Stimulated activated CD8-positive, alpha-beta memory T cell treated with anti-CD3 and anti-CD28 coated beads, Interleukin-12 subunit alpha, Interleukin-12 subunit beta, amount 100 ng/mL, for 24 hours (primary cell): Measurements from ENCODE around the gene HTT.

ENCODE experiments used
- DNase-seq: peaks from one replicate; pipeline ENCODE4 v3.0.0-alpha.2; 2020; ENCODE audit errors: extremely low read depth

HTT gene

DNA sequence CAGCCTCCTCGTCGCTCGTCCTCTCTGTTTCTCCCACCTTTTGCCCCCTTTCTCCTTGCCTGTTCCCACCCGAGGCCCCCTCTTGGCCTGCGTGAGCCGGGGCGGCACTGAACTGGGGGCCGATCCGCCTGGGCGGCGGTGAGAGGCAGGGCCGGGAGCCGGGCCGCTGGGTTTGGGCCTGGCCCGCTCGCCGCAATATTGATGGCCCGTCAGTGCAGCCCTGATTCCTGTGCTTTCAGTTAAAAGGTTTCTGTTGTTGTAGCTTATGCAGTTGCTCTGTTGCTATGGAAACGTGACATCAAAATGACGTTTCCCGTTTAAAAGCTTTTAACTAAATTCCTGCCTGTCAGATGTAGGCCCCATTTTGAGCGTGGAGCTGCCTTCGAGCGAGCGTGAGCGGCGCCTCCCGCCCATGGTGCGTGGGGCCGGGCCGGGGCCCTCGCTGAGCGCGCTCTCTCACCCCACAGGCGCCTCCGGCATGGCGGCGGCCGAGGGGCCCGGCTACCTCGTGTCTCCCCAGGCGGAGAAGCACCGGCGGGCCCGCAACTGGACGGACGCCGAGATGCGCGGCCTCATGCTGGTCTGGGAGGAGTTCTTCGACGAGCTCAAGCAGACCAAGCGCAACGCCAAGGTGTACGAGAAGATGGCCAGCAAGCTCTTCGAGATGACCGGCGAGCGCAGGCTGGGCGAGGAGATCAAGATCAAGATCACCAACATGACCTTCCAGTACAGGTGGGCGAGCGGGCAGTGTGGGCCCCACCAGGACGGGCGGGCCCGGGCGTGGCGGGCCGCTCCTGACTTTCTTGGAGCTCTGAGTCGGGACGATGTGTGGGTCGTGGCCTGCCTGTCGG is 174.6 kb downstream of the HTT start, which contains the start of gene MSANTD1:
TSS of gene MSANTD1 (plus strand) at position 349 of the 851 bp plus-strand sequence. CDS start at position 413, 64 bp downstream.
- no peak for DNase-seq

DNA sequence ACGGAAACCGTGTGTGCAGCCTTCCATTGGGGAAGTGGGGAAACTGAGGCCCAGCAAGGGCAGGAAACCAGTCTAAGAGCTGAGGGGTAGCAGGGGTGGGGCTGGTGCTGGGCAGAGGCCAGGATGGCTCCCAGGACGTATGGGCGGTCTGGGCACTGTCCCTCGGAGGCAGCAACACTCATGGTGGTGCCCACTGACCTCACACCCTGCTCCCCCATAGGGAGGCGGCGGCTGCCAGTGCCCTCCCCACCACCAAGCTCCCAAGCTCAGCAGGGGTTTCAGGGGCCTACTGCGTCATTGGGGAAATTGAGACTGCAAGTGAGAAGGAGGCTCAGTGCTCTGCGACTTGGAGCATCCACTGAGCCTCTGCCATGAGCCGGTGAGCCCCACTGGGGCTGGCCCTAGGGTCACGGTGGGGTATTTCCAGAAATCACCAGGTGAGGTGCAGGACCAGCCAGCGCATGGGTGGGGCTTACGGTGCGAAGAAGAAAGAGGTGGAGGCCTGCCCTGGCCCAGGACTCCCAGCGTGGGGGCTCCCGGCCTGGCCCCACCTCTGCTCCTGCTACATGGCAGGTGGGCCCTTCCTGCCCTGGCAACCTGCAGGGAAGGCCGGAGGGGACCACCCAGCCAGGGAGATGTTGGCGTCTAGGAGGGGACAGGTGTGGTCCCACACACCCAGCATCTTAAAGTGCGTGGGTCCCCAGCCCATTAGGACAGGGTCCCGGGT is 175.4 kb downstream of the HTT start:
- no peak for DNase-seq

DNA sequence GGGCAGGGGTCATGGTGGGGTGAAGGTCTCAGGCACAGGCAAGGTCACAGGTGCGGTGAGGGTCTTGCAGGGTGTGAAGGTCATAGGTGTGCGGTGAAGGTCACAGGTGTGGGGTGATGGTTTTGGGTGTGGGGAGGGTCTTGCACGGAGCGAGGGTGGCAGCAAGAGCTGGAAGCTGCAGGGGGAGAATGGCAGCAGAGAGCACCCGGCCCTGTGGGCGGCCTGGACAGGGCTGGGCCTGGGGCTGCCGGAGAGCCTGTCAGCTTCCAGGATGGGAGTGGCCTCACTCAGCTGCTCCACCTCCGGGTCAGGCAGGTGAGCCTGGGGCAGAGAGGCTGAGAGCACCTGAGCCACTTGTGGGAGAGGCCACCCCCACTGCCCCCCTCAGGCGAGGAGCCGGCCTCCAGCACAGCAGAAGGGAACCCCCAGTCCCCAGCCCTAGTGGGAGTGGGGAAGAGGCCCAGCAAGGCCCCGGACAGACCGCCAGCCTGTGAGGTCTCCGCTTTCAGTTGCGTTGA is 176.0 kb downstream of the HTT start:
- no peak for DNase-seq

DNA sequence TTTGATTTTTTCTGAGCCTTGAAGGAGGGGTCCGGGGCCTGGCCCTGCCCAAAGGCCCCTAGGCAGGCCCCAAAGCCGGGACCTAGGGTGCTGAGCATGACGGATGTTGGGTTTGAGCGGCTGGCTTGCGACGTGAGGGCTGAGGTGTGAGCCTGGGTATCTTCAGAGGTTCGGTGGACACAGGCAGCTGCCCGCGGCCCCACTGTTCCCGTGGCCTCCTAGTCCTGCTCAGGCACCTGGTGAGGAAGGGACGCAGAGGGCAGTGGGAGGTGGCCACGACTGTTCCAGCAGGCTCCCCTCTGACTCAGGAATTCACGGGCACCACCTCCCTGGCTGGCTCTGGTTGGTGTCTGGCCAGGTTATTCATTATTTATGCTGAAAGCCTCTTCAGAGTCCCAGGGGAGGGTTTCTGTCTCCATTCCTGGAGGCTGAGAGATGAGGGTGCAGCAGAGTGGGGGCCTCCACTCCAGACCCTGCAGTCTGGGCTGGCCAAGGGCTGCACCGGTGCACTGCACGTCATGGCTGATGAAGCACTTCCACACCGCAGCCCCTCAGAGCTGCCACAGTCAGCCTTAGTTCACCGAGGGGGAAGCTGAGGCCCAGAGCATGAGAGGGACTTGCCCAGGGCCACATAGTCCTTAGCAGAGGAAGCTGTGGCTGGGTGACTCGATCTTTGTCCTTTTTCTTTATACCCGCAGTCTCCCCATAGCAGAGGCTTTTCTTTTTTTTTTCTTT is 176.6 kb downstream of the HTT start:
- DNase-seq: no peak

DNA sequence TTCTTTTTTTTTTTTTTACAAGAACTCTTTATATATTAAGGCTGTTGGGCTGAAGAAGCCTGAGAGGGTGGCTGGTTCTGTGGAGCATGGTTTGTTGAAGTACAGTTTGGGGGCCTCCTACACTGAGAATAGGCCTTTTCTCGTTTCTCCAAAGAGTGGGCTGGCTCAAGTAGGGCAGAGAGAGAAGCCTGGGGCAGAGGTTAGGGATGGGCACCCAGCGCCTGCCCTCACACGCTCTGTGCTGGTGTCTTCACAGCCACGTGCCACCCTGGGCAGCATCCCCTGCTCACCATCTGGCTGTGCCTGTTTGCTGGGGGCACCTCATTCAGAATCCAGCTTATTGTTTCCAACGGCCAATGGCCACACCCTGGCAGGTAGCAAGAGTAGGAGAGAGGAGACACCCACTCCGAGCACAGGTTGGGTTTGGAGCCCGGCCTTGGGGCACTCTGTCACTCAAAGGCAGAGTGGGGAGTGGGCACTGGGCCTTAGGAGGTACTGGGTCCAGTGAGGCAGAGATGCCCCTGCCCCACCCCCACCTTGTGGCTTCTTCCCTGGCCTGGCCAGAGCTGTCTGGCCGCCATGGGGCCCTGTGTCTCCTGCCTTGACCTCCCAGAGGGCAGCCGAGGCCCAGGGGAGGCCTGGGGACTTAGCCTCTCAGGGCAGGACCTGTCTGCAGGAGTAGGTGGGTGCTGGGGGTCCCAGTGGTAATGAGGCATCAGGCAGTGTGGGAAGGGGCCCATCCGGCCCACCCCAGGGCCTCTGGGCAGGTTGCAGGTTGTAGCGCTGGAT is 177.4 kb downstream of the HTT start:
- no peak for DNase-seq

DNA sequence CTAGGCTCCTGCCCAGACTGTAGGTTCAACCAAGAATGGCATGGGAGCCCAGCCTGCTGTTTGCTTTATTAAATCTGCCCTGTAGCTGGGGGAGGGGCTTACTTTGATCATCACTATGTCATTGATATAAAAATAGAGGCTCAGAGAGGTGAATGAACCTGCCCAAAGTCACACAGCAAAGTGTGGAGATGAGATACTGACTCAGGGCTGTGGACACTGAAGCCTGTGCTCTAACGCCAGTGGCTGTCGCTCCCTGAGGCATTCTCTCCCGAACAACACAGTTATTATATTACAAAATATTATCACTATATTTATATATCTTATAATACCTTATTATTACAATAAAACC is 178.0 kb downstream of the HTT start:
- DNase-seq: no peak

DNA sequence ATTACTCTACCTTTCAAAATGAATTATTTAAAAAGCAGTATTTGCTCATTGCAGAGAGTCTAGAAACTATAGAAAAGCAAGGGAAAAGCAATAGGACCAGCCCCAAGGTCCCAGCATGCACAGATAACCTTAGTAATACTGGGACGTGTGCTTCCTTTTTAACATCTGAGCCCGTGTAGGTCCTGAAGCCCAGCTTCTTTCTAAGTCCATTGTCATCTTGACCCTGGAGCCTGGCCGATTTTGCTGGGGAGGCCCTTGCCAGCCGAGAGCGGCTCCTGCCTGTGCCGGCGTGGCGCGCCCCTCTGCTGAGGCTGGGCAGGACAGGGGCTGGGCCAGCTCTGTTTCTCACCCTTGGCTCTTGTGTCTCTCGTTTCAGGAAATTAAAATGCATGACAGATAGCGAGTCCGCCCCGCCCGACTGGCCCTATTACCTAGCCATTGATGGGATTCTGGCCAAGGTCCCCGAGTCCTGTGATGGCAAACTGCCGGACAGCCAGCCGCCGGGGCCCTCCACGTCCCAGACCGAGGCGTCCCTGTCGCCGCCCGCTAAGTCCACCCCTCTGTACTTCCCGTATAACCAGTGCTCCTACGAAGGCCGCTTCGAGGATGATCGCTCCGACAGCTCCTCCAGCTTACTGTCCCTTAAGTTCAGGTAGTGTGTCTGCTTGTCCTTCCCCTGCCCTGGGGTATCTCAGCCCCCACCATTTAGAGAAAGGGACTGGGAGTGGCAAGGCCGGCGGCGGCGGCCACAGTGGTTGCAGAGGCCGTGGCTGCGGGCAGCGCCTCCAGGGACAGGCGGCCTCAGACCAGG is 178.6 kb downstream of the HTT start:
- no peak for DNase-seq

DNA sequence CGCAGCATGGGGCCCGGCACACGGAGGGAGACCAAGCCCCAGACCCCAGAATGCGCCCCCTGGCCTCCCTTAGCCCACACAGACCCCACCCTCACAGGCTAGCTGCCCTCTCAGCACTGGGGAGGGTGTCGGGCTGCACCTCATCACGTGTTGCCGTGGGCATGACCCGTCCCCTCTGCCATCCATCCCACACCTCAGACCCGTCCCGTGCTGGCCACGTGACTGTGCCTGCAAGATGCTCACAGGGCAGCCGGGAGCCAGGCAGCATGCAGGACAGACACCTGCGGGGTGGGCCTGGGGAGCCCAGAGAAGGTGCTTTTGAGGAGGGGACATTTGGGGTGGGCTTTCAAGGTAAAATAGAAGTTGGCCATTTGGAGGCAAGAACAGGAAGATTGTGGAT is 179.3 kb downstream of the HTT start:
- no peak for DNase-seq

DNA sequence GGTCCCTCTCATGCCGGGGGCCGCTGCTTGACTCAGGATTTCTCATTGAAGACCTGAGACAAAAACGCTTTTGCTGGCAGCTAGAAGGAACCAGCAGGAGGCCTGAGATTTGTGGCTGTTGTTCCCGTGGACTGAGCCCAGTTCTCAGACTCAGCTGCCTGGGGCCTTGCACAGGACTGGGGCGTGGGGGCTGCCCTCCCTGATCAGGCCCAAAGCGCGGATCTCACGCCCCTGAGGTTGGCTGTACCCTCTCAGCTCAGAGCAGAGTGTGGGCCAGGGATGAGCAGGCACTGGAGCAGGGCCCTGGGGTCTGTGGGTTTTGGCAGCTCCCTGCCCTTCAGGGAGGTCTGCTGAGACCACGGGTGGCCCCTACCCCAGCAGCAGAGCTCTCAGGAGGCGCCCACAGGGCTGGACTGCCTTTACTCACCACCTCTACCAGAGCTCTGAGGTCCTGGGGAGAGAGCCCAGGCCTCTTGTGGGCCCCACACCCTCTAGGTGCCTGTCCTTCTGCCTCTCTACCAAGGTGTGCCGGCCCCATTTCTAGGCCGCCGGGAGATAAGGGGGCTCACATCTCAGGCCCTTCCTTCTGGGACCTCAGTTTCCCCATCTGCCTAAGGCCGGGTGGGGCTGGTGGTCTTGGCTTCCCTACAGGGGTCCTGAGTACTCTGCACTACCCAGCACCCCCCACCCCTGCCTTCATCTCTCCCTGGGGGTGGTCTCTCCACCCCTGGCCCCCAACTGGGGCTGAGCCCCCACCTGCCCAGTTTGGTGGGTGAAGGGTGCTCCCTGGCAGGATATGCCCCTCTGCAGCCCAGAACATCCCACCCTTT is 180.0 kb downstream of the HTT start:
- DNase-seq: no peak

DNA sequence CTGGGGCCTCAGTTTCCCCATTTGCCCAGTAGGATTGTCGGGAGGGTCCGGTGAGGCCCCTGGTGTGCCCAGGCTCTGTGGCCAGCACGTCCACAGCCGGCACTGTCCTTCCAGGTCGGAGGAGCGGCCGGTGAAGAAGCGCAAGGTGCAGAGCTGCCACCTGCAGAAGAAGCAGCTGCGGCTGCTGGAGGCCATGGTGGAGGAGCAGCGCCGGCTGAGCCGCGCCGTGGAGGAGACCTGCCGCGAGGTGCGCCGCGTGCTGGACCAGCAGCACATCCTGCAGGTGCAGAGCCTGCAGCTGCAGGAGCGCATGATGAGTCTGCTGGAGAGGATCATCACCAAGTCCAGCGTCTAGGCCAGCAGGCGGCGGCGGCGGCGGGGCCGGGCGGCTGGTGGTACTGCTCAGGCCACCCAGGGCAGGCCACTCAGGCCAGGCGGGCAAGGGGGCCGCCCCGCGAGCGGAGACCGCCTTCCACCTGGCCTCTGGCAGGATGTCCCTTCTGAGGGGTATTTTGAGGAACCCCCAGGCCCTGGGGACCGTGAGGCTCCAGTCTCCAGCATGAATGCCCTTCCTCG is 181.2 kb downstream of the HTT start:
- DNase-seq: no peak

DNA sequence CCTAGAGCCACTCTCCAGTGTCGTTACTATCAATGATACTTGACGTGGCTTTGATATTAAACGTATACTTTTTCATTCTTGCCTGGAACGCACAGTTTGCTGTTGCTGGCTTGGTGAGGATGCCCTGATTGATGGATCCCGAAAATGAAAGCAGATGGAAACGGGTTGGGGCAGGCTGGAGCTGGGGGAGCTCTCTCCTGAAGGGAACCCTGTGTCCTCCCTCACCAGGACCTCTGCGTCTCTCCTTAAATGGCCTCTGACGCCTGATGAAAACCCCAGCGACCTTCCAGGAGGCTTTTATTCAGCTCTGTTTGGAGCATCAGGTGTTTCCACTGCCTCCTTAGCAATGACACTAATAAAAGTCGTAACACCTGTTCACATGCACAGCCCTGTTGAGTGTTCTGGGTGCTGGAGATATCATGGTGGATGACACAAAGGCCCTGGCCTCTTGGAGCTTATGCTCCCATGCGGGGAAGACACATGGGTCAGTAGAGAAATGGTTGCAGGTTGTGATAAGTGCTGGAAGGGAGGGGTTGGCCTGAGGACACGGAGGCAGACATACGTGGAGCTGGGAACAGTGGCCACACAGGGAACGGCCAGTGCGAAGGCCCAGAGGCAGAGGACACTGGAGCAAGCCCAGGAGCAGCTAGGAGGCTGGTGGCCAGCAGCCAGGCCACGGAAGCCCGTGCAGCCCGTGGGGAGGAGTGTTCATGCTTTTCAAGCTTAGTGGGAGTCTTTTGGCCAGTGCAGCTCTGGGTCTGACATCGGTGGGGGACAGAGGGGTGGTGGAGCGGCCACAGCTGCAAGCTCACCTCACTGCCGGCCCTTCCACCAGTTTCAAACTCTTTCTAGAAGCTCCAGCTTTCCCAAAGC is 182.0 kb downstream of the HTT start:
- DNase-seq: no peak

DNA sequence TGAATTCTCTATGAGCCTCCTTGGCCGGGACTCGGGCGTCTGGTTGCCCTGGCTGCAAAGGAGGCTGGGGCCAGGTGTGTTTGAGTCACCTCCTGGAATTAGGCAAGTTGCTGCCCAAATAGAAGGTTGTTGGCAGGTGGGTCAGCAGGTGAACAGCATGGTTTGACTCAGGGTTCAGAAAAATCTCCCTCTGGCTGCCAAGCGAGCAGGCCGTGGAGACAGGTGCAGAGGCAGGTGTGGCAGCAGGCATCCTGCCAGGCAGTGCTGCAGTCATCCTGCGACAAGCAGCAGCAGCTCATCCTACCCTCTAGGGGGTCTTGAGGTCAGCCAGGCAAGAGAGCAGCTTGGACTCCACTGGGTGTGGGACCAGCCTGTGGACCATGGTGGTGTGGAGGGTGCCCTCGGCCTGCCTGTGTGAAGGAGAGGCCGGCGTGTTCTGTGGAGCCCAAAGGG is 182.6 kb downstream of the HTT start:
- DNase-seq: no peak

DNA sequence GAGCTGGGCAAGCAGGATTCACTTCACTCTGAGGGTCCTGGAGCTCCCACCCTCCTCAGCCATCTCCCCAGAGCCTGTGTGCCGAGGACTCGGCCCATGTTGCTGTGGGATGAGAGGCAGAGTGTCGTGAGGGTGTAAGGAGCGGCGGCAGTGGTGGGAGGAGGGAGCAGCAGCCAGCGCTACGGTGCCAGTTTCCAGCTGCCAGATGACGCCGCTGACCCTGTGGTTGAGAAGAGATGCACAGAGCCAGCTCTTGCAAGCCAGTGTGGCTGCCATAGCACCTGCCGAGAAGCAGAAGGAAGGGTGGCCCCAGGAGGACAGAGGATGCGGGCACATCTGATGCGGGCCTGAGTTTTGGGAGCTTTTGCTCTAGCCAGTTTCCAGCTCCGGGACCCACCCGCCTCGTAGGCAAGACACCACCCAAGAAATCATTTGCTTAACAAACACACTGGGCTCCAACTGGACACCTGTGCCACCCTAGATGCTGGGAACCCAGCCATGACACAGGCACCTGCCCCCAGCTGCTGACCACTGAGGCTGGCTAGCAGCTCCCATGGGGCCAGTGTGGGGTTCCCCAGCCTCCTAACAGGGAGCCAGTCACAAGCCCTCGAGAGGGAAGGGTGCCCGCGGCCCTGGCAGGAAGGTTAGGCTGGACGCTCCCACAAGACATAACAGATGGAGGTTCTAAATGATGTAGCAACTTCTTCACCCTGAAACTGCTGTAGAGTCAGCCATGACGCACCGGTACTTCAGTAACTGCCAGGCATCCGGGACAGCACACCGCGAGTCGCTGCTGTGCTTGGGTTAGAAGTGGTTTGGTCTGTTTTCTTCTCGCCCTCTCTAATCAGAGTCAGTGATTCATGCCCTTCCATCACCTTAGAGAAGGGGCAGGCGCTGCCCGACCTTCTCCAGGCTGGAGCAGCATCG is 183.3 kb downstream of the HTT start:
- no peak for DNase-seq

DNA sequence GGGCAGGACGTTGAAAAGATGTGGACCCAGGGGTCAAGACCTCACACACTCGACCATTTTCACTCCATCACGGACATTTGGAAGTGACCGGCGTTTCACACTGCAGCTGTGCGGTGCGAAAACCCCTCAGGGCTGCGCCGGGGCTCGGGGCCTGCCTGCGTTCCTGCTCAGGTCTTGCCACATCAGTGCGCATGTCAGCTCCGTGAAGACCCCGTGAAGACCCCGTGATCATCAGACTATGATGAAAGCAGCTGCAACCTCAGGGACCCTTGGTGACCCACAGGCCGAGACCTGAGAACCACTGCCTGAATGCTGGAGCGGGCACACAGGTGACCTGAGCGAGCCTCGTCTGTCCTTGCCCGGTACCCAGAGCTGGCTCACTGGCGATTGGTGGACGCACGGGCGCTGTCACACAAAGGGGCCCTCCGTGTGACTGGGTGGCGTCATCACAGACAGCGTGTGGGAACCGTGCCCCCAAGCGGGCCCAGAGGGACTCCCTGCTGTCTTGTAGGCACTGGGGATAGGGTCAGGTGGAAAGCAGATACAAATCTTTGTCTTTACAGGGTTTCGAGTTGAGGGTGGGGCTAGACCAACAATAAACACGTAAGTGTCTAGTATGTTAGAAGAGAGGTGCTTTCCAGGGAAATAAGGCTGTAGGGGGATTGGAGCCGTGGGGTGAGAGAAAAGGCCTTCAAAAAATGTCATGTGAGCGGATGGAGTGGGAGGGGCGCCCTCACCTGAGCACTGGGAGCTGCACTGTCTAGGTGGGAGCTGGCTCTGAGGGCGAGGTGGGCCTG is 187.1 kb downstream of the HTT start:
- DNase-seq: no peak

DNA sequence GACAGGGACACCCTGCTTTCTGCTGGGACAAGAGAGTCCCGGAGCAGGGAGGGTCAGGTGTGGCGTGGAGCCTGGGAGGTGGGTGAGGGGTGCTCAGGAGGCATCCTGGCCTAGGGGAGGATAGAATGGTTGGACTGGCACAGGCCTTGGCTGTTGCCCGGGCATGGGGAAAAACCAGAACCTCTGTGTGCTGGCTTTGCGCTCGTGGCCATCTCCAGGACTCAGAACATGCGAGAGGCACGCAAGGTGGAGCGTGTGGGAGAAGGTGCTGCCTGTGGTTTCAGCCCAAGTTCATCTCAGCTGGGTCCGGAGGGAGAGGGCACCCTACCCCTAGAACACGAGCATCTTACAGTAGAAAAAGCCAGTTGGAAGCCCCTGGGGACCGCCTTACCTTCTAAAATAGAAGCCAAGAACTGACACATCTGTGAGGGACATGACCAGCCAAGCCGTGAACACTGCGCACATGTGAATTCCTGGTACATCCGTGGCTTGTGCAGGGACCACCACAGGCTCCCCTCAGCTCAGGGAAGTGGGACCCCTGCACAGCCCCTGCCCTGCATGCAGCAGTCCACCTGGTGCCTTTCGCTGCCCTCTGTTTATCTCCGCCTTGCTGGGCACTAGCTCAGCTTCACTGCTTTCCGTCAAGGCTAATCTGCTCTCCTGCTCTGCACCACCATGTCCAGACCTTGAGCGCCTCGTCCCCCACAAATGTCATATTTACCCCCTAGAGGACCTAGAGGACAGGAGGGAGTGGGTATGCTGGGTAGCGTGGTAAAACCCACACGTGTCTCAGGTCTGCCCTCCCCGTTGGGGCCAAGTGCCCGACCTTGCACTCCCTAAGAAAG is 187.9 kb downstream of the HTT start:
- DNase-seq: no peak
